ENCODE data around the gene ARFIP1. TPM values are rescaled to one million over a fixed set of nuclear protein-coding genes. Genes with fewer than 3 reads are reported as not detected.
"Not testable (repeated sequence)": the region's sequence is repeated elsewhere in the genome, so short reads cannot be mapped to it uniquely, and the experiment has no call there.

Gene ARFIP1
- polyA plus RNA-seq, 1 donor, result 44.2 TPM

DNA sequence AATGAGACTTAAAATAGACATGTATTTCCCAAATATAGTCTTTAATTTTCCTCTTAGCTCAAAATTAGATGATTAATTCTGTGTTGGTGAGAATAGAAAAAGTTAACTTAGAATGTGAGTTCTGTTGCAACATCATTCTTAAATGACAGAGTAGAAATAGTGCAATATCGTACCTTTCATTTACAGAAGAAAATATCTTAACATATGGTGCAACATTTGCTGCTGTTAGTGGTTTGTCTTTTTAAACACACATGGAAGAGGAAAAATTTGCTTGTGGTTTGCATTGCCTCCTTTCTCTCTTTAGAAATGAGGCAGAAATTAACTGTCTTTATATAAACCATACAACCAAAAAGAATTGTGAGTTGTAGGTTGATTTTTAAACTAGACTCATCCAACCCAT lies 117.1 kb downstream of the ARFIP1 start:
- no peak for DNase-seq

DNA sequence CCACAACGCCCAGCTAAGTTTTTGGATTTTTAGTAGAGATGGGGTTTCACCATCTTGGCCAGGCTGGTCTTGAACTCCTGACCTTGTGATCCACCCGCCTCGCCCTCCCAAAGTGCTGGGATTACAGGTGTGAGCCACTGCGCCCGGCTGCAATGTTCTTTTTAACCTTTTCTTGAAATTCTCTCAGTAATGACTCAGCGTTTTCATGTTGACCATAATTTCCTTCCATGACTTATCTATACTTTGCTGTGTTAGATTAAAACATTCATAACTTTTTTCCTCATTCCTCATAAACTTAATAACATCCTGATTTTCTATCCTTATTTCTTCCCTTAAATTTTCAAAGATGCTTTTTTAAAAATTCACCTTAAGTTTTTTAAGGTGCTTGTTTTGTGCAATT lies 118.4 kb downstream of the ARFIP1 start:
- DNase-seq, result not testable (repeated sequence)

DNA sequence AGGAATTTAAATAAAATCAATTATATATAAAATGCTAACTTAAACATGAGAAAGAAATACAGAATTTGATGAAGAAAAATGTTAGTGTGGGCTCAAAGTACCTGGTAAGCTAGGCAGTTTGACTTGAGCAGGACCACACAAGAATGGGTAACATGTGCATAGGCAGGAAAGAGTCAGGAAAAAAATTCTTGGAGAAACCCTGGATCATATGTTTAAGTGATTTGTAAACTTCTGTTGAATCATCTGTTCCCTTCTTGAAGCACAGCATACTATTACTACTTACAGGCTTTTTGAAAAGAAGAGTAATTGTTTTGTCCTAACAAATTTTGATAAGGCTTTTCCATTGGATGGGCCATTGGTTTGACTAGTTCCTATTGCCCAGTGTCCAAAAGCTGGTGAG lies 118.9 kb downstream of the ARFIP1 start:
- DNase-seq, result no peak

- no peak for DNase-seq
Observed at GRCh38 chr4:152900395-152900794, 120.6 kb downstream of the ARFIP1 start.

DNA sequence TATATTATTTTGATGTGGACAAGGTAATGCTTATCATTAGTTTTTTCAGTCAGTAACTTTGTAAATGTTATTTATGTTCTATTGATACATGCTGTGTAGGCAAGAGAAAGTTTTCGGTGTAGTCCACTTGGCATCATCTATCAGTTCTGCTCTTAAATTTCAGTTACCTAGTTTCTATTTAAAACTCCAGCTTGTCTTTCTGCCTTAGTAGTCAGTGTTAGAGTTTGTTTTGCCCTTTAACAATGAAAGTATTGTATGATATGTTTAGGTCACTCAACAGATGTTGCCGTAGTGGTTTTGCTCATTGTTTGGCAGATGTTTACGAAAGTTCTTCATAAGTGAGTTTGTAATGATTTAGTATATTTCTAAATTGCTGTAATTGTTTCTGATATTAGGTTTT lies 121.5 kb downstream of the ARFIP1 start:
- DNase-seq, result no peak

- no peak for DNase-seq
Observed at GRCh38 chr4:152903658-152904057, 123.9 kb downstream of the ARFIP1 start.

- DNase-seq, result no peak
Observed at GRCh38 chr4:152909901-152910300, 130.1 kb downstream of the ARFIP1 start.

- DNase-seq, result no peak
Observed at GRCh38 chr4:152910521-152910920, 130.8 kb downstream of the ARFIP1 start.

DNA sequence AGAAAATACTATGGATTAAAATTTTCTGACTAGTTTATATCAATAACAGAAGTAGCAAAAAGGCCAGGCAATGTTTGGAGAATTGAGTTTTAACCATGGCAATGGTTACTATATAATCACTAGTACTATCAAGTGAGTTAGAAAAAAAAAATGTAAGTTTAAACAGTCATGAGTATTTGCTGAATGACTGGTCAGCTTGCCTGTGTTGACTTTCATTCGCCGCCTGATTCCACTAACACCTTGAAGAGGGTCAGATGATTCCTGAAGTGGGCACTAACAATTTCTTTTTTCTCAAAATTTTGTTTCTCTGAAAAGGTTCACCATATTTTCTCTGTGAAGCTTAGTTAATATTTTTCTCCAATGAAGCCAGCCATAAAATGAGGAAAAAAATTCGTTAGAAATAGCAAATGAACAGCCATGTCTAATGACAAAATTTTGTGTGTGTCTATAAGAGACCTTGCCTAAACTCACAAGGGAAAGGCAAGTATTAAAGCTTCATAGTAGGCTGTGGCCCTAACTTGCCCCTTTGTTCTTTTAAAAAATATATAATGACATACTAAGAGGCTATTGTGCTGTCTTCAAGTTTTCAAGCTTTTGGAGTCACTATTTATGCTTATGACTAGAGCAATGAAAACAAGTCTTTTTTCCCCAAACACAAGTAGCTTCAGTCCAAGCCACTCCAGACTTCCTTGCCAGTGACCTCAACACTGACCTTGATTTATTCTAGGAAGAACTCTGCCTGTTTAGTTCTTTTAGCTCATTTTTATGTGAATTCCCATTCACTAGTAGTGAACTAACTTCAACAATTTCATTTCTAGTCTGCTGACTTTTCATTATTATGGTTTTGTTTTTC lies 138.0 kb downstream of the ARFIP1 start:
- no peak for DNase-seq

DNA sequence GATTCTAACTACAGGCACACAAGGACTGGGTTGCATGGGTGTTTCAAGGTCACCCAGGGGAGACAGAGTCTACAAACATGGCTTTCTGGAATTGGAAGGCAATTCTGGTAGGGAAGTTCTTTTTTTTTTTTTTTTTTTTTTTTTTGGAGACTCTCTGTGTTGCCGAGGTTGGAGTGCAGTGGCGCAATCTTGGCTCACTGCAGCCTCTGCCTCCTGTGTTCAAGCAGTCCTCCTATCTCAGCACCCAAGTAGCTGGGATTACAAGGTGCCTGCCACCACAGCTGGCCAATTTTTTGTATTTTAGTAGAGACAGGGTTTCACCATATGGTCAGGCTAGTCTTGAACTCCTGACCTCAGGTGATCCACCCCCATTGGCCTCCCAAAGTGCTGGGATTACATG lies 140.1 kb downstream of the ARFIP1 start:
- DNase-seq, result no peak

- DNase-seq, result no peak
Observed at GRCh38 chr4:152920768-152921167, 141.0 kb downstream of the ARFIP1 start.

DNA sequence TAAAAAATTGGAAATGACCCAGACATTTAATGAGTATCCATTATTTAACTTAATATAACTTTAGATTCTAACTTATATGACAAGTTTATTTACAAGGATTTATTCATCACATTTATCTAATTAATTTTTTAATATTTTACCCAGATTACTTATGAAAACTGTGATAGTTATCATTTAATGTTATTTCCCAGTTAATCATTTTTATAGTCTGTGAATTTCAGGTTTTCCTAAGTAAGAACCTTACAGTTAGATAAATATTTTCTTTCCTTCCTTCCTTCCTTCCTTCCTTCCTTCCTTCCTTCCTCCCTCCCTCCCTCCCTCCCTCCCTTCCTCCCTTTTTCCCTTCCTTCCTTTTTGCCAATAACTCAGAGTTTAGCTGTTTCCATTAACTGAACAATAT lies 141.5 kb downstream of the ARFIP1 start:
- no peak for DNase-seq

- DNase-seq, result no peak
Observed at GRCh38 chr4:152925851-152926250, 146.1 kb downstream of the ARFIP1 start.

GRCh38 chr4:152926959-152927358 lies 147.2 kb downstream of the ARFIP1 start:
- DNase-seq, result no peak

DNA sequence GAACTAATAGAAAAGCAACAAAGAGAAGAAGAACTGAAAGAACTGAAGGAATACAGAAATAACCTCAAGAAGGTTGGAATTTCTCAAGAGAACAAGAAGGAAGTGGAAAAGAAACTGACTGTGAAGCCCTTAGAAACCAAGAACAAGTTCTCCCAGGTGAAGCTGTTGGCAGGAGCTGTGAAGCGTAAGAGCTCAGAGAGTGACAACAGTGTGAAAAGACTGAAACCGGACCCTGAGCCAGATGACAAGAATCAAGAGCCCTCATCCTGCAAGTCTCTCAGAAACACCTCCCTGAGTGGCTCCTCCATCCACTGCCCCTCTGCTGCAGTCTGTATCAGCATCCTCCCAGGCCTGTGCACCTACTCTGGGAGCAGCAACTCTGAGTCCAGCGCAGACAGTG lies 148.0 kb downstream of the ARFIP1 start:
- no peak for DNase-seq

GRCh38 chr4:152928286-152928685 lies 148.5 kb downstream of the ARFIP1 start:
- DNase-seq, result no peak

DNA sequence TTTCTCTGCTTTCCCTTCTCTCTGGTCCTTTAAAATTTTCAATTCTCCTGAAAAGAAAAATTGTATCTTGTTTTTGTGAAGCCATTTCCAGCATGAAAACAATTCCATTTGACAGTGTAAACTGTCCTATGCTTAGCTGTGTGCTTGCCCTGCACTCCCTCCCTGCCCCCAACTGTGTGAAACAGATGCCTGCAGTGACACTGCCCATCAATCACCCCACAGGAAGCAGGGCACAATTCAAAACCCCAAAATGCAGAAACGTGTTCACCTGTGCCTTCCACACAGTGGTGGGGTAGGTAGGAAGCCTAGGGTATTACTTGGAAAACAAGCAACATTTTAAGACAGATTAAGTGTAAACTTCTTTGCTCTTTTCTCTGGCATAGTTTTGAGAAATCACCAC lies 150.1 kb downstream of the ARFIP1 start:
- no peak for DNase-seq

DNA sequence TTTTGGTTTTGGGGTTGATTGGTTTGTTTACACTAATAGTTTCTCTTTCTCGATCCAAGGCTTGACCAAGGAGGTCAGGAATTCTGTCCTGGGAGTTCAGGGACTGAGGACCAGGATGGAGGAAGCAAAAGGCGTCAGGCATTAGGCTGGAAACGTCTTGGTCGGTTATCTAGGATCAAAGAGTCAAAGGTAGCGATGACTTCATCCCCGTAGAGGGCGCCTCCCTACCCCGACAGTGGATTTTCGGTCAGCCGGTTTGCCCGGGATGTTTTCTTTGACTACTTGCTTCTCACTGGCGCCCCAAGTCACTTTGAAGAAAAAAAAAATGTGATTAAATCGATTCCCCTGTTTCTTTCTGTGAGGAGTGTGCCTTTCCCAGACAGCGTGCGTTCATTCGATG lies 155.4 kb downstream of the ARFIP1 start:
- DNase-seq, result no peak

DNA sequence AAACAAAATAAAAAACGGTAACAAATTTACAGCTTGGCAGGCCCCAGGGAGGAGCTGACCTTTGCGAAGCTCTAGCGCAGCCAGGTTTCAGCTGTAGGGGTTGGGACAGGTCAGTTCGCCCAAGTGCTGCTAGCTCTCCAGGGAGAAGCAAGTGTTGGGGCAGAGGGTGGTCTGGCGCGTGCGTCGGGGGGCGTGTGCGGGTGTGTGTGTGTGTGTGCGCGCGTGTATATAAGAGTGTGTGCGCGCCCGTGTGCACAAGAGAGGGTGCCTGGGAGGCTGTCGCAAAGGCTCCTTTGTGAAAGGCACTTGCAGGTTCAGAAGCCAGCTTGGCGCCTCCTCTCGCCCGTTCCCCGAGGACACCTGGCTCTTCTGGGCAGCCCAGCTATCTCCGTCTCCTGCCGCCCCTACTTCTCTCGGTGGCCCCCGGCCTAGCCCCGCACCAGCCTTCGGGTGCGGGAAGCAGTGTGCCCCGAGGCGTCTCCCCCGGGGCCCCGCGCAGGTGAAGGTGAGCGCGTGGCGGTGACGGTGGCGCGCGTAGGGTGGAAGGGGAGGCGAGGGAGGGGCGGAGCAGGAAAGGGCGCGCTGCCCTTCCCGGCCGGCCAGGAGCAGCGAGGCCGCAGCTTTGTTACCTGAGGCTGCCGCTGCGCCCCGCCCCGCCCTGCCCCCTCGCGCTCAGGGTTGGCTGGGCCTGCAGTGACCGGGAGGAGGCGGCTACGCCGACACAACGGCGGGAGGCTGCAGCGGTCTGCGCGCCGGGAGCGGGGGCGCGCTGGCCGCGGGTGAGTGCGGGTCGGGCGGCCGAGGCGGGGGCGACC lies 156.1 kb downstream of the ARFIP1 start, which contains the start of gene FHDC1:
Gene FHDC1, plus strand, starts transcription at position 693 of the 815 bp plus-strand sequence. CDS start 6,735 bp downstream, outside the sequence.
- peak; percentile 47 for DNase-seq

DNA sequence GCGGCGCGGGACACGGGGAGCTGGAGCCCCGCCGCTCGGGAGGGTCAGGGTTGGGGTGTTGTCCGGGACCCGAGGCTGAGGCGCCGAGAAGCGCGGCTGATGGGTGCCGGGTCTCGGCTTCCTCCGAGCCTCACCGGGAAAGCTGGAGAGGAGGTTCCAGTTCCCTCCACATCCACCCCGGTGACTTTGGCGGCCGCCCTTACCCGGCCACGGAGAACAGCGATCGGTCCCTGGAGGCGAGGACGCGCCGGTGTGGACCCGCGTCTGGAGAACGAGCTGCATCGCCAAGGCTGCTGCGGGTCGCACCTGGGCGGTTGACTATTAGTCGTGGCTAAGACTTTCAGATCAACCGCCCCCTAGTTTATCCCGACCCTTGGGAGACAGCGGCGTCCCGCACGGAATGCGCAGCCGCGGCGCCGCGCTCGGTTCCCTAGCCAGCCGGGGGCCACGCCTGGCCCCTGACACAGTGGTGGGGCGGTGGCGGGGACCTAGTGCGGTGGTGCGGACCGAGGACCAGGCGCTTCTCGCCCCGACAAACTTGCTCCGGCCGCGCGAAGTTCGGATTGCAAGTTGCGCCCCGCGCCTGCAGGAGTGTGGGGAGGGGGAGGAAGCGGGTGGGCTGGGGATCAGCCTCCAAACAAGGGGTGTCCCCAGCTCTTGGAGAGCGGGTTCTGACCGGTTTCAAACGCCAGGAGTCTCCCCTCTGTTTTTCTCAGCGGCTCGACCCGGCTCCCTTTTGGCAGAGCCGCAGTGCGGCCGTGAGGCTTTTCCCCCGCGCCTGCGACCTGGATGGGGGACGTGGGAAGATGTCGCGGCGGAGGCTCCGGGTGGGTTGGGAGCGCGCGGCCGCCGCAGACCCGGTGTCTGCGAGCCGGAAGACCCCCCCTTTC lies 156.9 kb downstream of the ARFIP1 start:
- no peak for DNase-seq

DNA sequence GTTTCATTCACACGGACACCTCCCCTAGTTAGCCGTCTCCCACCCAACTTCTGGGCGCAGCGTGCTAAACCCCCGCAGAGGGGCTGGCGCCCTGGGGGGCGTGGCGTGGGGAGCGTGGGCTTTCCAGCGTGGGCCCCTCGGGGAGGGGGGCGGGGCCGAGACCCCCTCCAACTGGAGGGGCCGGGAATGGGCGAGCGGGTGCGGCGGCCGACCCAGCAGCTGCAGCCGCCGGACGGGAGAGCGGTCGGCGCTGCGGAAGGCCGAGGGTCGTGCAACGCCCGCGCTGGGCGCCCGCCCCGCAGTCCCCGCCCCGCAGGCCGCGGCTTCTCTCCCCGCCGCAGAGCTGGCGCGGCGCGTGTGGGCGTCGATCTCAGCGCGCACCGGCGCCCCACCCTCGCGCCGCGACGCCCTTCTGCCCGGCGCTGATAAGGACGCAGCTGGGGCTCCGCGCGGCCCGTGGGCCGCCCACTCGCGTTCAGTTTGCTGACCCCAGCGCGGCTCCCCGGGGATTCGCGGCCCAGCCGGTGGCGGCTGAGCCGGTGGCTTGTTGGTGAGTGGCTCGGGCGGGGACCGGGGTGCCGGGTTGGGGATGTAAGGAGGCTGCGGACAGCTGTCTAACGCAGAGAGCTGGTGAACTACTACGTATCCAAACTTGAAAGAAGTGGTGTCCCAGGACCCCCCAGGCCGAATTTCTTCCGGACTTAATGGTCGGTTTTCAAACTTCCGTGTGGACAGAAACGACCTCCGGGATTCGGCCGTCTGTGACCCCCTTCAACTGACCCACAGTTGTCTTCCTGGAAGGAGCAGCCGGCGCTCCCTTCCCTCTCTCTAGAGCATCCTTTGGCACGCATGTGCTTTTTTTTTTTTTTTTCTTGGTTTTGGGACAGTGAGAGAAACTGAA lies 157.8 kb downstream of the ARFIP1 start:
- no peak for DNase-seq

Data from left kidney (tissue), 2 donors.